ENCODE measurements around the gene SYT17.

The SYT17 gene

DNA sequence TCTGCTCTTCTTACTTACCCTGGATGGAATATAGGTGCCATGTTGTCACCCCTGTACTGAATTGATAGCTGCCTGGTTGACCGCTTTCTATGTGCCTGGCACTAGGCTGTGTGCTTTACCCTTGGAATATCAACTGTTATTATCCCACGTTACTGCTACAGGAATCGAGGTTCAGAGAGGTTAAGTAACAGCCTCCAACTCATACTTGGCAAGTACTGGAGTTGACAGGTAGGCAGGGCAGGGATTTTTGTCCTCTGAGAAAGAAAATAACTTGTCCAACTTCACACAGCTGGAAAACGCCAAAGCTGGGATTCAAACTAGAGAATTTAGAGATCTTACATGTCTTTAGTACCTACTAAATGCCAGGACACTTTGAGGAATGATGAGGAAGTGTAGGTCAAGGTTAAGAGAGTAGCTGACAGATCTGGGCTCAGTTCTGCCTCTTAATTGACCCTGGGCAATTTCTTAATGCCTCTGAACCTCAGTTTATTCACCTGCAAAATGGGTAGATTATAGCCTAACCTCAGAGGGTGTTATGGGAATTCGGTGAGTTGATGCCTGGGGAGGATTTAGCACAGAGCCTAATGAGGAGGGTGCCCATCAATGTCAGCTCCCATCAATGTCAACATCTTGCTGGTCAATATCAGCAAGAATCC lies 28.5 kb upstream of the SYT17 start:
- DNase-seq (ENCODE audit: low read depth, low spot score) = no peak
- no peak overlapping the region for H3K9ac ChIP-seq (ENCODE audit: insufficient read length, low read depth)
- no peak overlapping the region for H3K4me3 ChIP-seq (ENCODE audit: insufficient read length, low read depth)

DNA sequence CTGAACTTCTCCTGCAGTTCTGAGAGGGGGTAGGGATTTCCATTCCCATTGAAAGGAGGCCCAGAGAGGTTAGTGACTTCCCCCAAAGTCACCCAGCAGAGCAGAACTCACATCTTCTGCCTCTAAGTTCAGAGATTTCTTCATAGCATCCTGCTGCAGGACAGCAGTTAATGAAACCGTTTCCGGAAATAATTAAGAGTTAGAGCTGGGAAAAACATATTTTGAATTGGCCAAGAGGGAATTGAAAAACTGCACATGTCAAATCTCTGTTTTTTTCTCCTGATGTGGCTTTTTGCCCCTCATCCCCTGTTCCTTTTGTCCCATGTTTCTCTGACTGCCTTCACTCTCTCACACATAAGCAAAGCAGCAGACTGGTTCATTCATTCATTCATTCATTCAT lies 27.6 kb upstream of the SYT17 start:
- no peak overlapping the region for H3K4me3 ChIP-seq (ENCODE audit: insufficient read length, low read depth)
- H3K4me1 ChIP-seq (ENCODE audit: insufficient read depth, insufficient read length) = peaks cover 4% of the 10 kb centered on the region
- H3K9me3 ChIP-seq (ENCODE audit: insufficient read depth, low read length) = no peaks in the 10 kb centered on the region
- H3K27me3 ChIP-seq (ENCODE audit: insufficient read depth, insufficient read length) = no peaks in the 10 kb centered on the region
- no peak for DNase-seq (ENCODE audit: low read depth, low spot score)
- no peaks in the 10 kb centered on the region for H3K36me3 ChIP-seq (ENCODE audit: insufficient read depth, insufficient read length, low read length)
- H3K9ac ChIP-seq (ENCODE audit: insufficient read length, low read depth) = no peak overlapping the region
- TF ChIP-seq YY1 (IDR thresholded peaks at IDR 0.05; ENCODE audit: insufficient read depth, insufficient read length) = no peak
- TF ChIP-seq ZNF274 (IDR thresholded peaks at IDR 0.05; ENCODE audit: low read depth, low read length) = no peak
- TF ChIP-seq SUZ12 (IDR thresholded peaks at IDR 0.05; ENCODE audit: extremely low read depth, insufficient read depth, insufficient read length) = no peak

More for the DNA sequence above, 28.5 kb upstream of the SYT17 start:
- H3K9me3 ChIP-seq (ENCODE audit: insufficient read depth, low read length) = no peaks in the 10 kb centered on the region
- H3K4me1 ChIP-seq (ENCODE audit: insufficient read depth, insufficient read length) = peaks cover 4% of the 10 kb centered on the region
- TF ChIP-seq ZNF274 (IDR thresholded peaks at IDR 0.05; ENCODE audit: low read depth, low read length) = no peak
- no peak for TF ChIP-seq YY1 (IDR thresholded peaks at IDR 0.05; ENCODE audit: insufficient read depth, insufficient read length)
- TF ChIP-seq SUZ12 (IDR thresholded peaks at IDR 0.05; ENCODE audit: extremely low read depth, insufficient read depth, insufficient read length) = no peak
- H3K36me3 ChIP-seq (ENCODE audit: insufficient read depth, insufficient read length, low read length) = no peaks in the 10 kb centered on the region
- no peaks in the 10 kb centered on the region for H3K27me3 ChIP-seq (ENCODE audit: insufficient read depth, insufficient read length)

DNA sequence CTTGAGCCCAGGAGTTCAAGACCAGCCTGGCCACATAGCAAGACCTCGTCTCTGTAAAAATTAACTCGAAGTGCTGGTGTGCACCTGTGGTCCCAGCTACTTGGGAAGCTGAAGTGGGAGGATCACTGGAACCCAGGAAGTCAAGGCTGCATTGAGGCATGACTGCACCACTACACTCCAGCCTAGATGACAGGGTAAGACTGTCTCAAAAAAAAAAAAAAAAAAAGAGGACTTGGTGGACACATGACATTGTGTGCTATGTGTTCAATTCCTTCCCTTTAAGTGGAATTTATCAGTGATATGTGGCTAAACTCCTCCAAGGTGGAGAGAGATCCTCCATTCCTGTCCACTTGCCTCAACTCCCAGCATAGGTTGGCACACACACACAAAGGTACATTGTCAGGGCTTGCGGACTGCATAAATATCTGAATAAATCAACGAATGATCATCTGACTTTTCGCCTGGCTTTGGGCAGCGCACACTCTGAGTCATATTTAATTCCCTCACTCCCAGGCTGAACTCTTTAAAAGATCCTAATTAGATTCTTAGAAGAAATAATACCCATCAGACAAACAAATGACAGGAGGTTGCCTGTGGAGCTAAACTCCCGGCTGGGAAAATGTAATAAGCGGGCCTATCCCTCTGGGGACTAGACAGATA lies 25.0 kb upstream of the SYT17 start:
- Histone ChIP-seq H3K36me3 (ENCODE audit: insufficient read depth, insufficient read length, low read length) (no peaks in the 10 kb centered on the region), H3K9me3 (ENCODE audit: insufficient read depth, low read length) (peaks cover 7% of the 10 kb centered on the region), H3K4me3 (ENCODE audit: insufficient read length, low read depth) (no peak overlapping the region), H3K4me1 (ENCODE audit: insufficient read depth, insufficient read length) (no peaks in the 10 kb centered on the region), H3K27me3 (ENCODE audit: insufficient read depth, insufficient read length) (no peaks in the 10 kb centered on the region), H3K9ac (ENCODE audit: insufficient read length, low read depth) (no peak overlapping the region)
- DNase-seq (ENCODE audit: low read depth, low spot score) = no peak
- TF ChIP-seq YY1 (IDR thresholded peaks at IDR 0.05; ENCODE audit: insufficient read depth, insufficient read length) = no peak
- no peak for TF ChIP-seq ZNF274 (IDR thresholded peaks at IDR 0.05; ENCODE audit: low read depth, low read length)
- TF ChIP-seq SUZ12 (IDR thresholded peaks at IDR 0.05; ENCODE audit: extremely low read depth, insufficient read depth, insufficient read length) = no peak

DNA sequence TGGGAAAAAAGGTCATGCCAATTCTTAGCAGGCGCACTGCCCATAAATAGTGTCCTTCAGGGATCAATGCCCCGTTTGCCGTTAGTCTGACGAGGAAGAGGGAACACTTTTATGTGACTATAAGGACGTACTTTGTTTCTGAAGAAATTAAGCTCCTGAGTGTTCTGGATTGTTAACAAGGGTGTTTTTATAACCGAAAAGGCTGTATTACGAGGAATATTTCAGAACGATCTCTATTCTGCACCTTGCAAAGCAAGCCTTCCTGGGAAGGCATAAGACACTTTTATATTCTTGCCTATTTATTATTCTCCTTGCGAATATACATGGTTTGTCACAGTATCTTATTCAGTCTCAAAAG lies 24.5 kb upstream of the SYT17 start:
- Histone ChIP-seq H3K4me3 (ENCODE audit: insufficient read length, low read depth) (no peak overlapping the region), H3K27me3 (ENCODE audit: insufficient read depth, insufficient read length) (no peaks in the 10 kb centered on the region), H3K4me1 (ENCODE audit: insufficient read depth, insufficient read length) (no peaks in the 10 kb centered on the region), H3K9ac (ENCODE audit: insufficient read length, low read depth) (no peak overlapping the region), H3K9me3 (ENCODE audit: insufficient read depth, low read length) (peaks cover 11% of the 10 kb centered on the region), H3K36me3 (ENCODE audit: insufficient read depth, insufficient read length, low read length) (no peaks in the 10 kb centered on the region)
- no peak for TF ChIP-seq SUZ12 (IDR thresholded peaks at IDR 0.05; ENCODE audit: extremely low read depth, insufficient read depth, insufficient read length)
- TF ChIP-seq ZNF274 (IDR thresholded peaks at IDR 0.05; ENCODE audit: low read depth, low read length) = no peak
- TF ChIP-seq YY1 (IDR thresholded peaks at IDR 0.05; ENCODE audit: insufficient read depth, insufficient read length) = no peak
- DNase-seq (ENCODE audit: low read depth, low spot score) = no peak

DNA sequence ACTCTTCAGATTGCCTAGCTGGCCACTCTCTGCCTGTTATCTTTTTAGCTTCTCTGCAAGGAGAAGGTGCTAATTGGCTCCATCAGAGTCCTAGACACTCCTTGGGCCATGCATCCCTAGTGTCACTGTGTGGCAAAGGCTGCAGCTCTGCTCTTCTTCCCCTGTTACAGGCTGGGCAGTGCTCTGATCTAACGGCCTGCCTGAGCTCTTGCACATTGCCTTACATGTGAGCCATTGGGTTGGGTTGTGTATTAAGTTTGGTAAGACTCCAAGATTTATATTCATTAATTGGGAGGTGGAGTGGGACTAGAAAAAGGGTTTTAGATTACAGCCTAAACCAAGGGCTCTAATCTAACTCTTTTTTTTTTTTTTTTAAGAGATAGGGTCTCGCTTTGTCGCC lies 23.0 kb upstream of the SYT17 start:
- Histone ChIP-seq H3K4me3 (ENCODE audit: insufficient read length, low read depth) (no peak overlapping the region), H3K4me1 (ENCODE audit: insufficient read depth, insufficient read length) (no peaks in the 10 kb centered on the region), H3K36me3 (ENCODE audit: insufficient read depth, insufficient read length, low read length) (no peaks in the 10 kb centered on the region), H3K27me3 (ENCODE audit: insufficient read depth, insufficient read length) (no peaks in the 10 kb centered on the region), H3K9me3 (ENCODE audit: insufficient read depth, low read length) (peaks cover 11% of the 10 kb centered on the region), H3K9ac (ENCODE audit: insufficient read length, low read depth) (no peak overlapping the region)
- no peak for DNase-seq (ENCODE audit: low read depth, low spot score)
- TF ChIP-seq YY1 (IDR thresholded peaks at IDR 0.05; ENCODE audit: insufficient read depth, insufficient read length) (no peak), ZNF274 (IDR thresholded peaks at IDR 0.05; ENCODE audit: low read depth, low read length) (no peak), SUZ12 (IDR thresholded peaks at IDR 0.05; ENCODE audit: extremely low read depth, insufficient read depth, insufficient read length) (no peak)

DNA sequence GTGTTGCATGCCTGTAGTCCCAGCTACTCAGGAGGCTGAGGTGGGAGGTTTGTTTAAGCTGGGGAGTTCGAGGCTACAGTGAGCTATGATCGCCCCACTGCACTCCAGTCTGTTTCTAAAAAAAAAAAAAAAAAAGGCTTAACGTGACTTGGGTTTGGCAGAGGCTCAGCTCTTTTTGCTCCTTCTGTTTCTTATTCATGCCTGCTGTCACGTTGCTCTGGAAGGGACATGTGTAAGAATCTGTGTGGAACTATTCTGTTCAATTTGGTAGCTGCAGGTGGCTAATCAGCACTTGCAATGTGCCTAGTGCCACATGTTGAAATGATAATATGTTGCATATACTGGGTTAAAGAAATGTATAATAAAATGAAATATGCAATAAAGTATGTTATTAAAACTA lies 20.9 kb upstream of the SYT17 start:
- H3K9me3 ChIP-seq (ENCODE audit: insufficient read depth, low read length) = peaks cover 11% of the 10 kb centered on the region

DNA sequence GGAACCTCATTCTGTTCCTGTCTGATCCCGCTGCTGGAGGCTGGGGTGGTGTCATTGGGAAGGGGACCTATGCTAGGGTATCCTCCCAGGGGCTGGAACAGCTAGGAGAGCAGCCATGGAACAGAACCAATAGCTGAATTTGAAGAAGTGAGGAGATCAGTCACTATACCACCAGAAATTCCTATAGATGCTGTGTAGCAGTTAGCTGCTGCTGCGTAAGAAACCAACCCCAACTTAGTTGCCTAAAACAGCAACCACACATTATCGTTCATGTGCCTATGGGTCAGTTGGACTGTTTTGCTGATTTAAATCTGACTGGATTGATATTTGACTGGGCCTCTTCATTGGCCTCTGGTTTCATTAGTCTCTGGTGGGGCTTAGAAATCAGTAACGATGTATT lies 20.4 kb upstream of the SYT17 start:
- Histone ChIP-seq H3K4me3 (ENCODE audit: insufficient read length, low read depth) (no peak overlapping the region), H3K9ac (ENCODE audit: insufficient read length, low read depth) (no peak overlapping the region), H3K27me3 (ENCODE audit: insufficient read depth, insufficient read length) (no peaks in the 10 kb centered on the region), H3K36me3 (ENCODE audit: insufficient read depth, insufficient read length, low read length) (no peaks in the 10 kb centered on the region), H3K9me3 (ENCODE audit: insufficient read depth, low read length) (peaks cover 11% of the 10 kb centered on the region), H3K4me1 (ENCODE audit: insufficient read depth, insufficient read length) (no peaks in the 10 kb centered on the region)
- no peak for DNase-seq (ENCODE audit: low read depth, low spot score)
- TF ChIP-seq YY1 (IDR thresholded peaks at IDR 0.05; ENCODE audit: insufficient read depth, insufficient read length) (no peak), ZNF274 (IDR thresholded peaks at IDR 0.05; ENCODE audit: low read depth, low read length) (no peak), SUZ12 (IDR thresholded peaks at IDR 0.05; ENCODE audit: extremely low read depth, insufficient read depth, insufficient read length) (no peak)

More for the DNA sequence above, 20.9 kb upstream of the SYT17 start:
- DNase-seq (ENCODE audit: low read depth, low spot score) = no peak
- TF ChIP-seq ZNF274 (IDR thresholded peaks at IDR 0.05; ENCODE audit: low read depth, low read length) = no peak
- TF ChIP-seq SUZ12 (IDR thresholded peaks at IDR 0.05; ENCODE audit: extremely low read depth, insufficient read depth, insufficient read length) = no peak
- no peak for TF ChIP-seq YY1 (IDR thresholded peaks at IDR 0.05; ENCODE audit: insufficient read depth, insufficient read length)
- Histone ChIP-seq H3K4me3 (ENCODE audit: insufficient read length, low read depth) (no peak overlapping the region), H3K4me1 (ENCODE audit: insufficient read depth, insufficient read length) (no peaks in the 10 kb centered on the region), H3K27me3 (ENCODE audit: insufficient read depth, insufficient read length) (no peaks in the 10 kb centered on the region), H3K36me3 (ENCODE audit: insufficient read depth, insufficient read length, low read length) (no peaks in the 10 kb centered on the region), H3K9ac (ENCODE audit: insufficient read length, low read depth) (no peak overlapping the region)
